MV-4-11 (cell line): ENCODE measurements around the gene NOS1AP.
"Not testable (repeated sequence)": the region's sequence is repeated elsewhere in the genome, so short reads cannot be mapped to it uniquely, and the experiment has no call there.

Experiments
- DNase-seq: peaks from one replicate; lab custom pipeline; 2025; lab: John Stamatoyannopoulos, UW

Gene NOS1AP

GRCh38 chr1:162069334-162070093 lies at the start of gene NOS1AP:
Gene NOS1AP (plus strand): TSS chr1:162069691. CDS start chr1:162070178, 487 bp downstream.
- DNase-seq, result peak; percentile 43

- DNase-seq, result no peak
Measured at GRCh38 chr1:162020150-162020549, 49.3 kb upstream of the NOS1AP start.

DNA sequence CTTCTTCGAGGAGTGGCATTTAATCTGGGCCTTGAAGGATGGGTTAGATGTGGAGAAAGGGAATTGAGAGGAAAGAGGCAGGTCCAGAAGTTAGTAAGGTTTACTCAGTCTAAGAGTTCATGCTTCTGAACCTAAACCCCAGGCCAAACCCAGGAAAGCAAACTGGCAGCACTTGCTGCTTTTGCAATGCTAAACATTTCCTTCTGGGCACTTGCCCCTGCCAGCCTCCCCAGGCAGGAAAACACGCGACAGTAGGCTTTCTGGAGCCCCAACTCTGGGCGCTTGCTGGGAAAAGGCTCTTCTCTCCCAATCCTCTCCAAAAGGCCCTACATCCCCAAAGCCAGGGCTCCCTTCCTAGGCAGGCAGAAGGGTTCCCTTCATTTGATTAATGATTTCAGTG lies 48.4 kb upstream of the NOS1AP start:
- DNase-seq, result no peak

DNA sequence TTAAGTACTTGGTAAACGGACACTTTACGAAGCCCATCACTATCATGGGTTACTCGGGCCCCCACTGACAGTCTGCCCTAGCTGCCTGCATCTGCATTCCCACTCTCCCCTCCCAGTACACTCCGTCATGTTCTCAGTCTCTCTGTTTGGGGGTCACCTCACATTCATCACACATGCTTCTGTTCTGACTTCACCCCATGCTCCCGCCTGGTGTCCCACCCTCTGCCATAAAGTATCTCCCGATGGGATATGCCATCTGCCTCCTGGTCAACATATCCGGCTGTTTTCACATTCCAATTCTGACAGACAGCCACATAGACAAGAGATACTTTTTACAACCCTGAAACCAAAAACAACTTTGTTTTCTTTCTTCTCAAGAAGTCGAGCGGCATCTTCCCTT lies 46.9 kb upstream of the NOS1AP start:
- no peak for DNase-seq

DNA sequence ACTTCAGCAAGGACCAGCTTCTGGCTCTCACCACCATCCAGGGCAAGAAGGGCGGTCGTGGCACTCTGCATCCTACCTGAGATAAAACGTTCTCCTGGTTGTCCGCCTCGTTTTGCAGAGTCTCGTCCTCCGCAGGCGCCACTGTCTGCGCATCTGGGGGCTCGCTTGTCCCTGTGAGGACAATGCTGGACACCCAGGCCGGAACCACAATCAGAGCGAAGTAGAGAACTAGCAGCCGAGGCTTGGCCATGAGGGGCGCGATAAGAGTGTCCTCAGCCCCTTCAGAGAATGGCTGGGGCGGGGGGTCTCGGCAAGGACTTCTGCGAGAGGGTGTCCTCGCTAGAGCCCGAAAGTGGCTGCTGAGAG lies 46.3 kb upstream of the NOS1AP start:
- no peak for DNase-seq

DNA sequence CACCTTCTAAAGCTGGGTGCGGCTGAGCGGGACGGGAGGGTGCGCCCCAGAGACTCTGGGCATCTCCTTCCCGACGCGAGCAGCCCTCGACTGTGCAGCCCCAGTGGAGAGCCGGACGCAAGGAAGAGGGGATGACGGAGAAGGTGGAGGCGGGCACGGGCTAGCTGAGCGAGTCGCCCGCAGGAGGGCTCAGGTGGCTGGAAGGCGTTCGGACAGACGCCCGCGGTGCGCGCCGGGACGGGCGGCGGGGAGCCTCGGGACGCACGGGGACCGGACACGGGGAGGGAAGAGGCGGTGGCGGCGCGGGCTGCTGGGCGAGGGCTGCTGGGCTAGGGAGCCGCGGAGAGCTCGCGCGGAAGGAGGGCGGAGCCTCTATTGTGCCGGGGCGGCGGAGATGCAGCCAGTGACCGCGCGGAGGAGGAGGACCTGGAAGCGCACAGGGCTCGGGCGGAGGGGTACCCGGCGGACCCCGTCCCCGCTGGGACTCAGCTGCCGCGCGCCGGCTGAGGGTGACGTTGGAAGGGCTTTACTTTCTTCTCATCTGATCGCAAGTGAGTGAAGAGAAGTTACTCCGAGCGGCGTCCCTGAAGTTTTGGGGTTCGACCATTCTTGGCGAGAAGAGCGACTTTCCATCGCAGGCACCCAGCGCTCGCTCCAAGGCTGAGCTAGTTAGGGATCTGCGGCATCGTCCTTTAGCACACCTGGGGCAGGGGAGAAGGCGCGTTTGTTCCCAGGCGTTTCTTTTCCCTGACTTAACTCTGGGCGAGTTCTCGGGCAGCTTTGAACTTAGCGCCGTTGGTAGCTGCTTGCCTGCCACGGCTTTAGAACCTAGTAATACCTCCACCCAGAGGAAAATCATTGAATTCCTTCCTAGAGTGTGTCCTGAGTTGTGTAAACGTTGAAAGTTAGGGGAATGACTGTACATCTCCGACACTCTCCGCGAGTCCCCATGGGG lies 45.7 kb upstream of the NOS1AP start, which contains the start of gene OLFML2B:
OLFML2B (minus strand) TSS at position 323 of the 955 bp plus-strand sequence. CDS start 439 bp downstream, outside the sequence.
- peak; percentile 62 for DNase-seq

DNA sequence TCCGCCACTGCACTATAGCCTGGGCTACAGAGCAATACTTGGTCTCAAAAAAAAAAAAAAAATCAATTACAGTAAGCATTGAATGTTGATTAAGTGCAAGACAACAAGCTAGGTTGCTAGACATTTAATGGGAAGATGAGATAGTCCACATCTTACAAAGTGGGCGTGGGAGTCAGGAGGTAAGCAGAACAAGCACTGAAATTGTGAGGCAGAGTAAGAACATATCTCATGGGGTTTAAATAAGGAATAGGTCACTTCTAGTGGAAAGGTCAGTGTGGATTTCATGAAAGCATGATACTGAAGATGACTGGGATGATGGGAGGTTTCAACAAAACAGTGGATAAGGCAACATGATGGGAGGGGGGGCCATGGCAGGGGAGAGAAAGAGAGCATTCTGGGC lies 44.0 kb upstream of the NOS1AP start:
- no peak for DNase-seq

- no peak for DNase-seq
Measured at GRCh38 chr1:162026881-162027280, 42.6 kb upstream of the NOS1AP start.

GRCh38 chr1:162028726-162029125 lies 40.8 kb upstream of the NOS1AP start:
- peak; percentile 98 for DNase-seq

DNA sequence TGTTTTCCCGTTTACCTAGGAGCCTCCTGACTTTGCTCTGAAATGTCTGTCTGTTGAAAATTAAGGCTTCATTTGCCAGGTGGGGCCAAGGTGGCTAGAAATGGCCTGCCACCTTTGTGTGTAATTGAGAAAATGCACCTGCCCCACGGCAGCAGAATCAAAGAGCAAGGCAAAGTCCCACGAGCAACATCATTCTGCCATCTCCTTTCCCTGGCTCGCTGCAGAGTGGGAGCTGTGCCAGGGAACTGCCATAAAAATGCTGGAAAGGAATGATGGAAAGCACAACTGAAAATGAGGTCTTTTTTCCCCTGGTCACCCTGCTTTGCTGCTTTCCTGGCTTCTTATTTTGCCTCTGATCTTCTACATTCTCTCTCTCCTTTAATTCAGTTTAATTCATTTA lies 40.3 kb upstream of the NOS1AP start:
- DNase-seq, result no peak

DNA sequence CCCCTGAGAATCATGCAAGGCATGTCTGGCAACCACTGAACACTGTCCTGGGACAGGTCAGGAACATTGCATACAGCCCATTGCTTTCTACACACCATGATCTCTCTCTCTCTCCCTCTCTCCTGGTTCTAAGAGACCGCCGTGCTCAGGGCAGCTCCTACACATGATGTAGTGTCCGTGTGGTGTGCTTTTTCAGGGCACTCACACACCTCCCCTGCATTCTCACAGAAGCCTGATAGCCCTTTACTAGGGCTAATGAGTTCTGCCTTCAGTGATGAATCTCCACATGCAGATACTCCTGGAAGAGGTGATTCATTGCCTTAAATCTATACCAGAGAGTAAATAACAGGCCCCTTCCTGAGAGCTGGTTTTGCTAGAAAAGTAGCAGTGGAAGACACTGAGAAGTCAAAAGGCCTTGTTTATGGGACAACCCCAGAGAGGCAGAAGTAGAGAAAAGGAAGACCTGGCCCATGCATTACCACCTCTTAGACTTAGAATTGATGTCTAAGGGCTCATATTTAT lies 38.7 kb upstream of the NOS1AP start:
- no peak for DNase-seq

DNA sequence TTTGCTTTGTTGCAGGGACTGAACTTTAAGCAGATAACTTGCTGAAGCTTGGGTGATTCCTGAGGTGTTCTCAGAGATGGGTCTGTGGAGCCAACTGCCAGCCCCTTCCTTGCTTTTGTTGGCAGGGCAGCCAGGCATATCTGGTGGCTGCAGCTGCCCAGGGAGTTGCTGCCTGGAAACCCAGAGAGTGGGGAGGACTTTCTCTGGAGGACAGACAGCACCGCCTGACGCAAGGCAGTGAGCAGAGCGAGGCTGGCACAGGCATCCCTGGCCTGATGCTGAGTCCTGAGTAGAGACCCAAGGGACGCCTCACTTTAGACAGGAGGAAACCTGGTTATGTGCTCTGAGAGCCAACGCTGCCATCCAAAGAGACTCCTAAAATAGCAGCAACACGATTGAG lies 36.1 kb upstream of the NOS1AP start:
- DNase-seq, result no peak

GRCh38 chr1:162035241-162035640 lies 34.2 kb upstream of the NOS1AP start:
- no peak for DNase-seq

DNA sequence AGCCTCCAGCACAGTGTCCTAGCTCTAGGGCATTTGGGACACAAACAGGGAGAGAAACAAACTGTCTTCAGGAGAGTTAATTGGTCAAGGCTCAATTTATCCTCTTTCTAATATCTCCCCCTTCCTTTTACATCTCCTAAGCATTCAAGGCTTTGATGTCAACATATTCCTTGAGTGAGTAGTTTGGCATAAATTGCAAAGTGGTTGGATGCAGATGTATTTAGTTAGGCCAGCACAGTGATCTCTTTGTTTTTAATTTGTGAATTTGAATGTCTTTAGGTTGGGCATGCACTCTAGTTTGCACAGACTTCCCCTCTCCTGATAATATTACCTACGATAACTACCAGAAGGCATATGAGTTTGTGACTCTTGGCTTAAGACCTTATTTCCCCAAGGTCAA lies 33.3 kb upstream of the NOS1AP start:
- DNase-seq, result no peak

DNA sequence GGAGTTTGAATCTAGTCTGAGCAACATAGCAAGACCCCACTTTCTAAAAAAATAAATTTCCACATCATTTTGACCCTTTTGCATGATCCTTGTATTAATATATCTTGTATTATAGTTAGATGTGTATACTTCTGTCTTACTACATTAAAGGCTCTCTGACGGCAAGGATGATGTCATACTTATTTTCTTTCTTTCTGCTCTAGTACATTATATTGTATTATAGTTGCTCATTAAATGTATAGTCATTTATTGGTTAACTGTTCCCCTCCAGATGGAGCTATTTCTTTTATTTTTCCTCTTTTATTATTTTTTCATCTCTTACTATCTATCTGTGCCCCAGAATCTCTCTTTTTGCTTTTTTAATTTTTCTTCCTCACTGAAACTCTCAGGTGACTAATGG lies 30.9 kb upstream of the NOS1AP start:
- no peak for DNase-seq

DNA sequence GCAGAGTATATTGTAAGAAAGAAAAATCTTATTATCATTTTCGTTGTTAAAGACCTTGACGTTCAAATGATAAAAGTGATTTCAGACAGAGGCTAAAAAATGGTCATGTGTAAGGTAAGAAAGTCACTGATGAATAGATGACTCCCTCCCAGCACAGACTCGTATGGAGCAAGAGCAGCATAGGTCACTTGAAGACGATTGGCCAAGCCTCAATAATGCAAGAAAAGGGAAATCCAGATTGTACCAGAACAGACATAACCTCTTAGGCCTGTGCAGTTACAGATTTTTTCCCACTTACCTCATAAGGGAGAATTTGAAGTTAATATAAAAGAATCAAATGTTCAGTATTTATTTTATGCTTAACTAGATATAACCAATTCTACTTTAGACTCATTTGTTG lies 29.5 kb upstream of the NOS1AP start:
- DNase-seq, result no peak

GRCh38 chr1:162040657-162041056 lies 28.8 kb upstream of the NOS1AP start:
- peak; percentile 26 for DNase-seq

- no peak for DNase-seq
Measured at GRCh38 chr1:162042361-162042760, 27.1 kb upstream of the NOS1AP start.

- peak; percentile 47 for DNase-seq
Measured at GRCh38 chr1:162046921-162047320, 22.6 kb upstream of the NOS1AP start.

DNA sequence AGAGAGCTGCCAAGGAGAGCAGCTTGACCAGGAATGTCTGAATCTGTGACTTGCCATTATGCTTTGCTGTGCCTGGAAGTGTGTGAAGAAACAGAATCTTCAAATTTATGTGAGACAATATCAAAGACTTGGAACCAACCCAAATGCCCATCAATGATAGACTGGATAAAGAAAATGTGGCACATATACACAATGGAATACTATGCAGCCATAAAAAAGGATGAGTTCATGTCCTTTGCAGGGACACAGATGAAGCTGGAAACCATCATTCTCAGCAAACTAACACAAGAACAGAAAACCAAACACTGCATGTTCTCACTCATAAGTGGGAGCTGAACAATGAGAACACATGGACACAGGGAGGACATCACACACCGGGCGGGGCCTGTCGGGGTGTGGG lies 15.5 kb upstream of the NOS1AP start:
- not testable (repeated sequence) for DNase-seq

- DNase-seq, result no peak
Measured at GRCh38 chr1:162055062-162055461, 14.4 kb upstream of the NOS1AP start.

DNA sequence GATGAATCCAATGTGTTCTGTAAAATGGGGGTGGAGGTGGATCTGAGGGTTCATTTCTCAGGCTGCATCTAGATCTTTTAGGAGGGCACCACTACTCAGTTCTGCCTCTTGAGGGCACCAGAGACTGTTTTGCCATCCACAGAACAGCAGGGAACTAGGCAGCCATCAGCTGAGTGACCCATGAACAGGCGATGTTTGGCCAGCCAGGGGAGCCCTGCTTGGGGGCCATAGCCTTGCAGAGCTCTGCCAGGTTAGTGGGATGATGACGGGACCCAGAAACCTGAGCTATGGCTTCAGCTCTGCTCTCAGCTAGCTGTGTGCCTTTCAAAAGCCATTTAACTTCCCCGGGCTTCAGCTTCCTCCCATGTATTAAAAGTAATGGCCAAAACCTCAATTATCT lies 13.4 kb upstream of the NOS1AP start:
- DNase-seq, result peak; percentile 29

- no peak for DNase-seq
Measured at GRCh38 chr1:162056579-162056978, 12.9 kb upstream of the NOS1AP start.
